KMS-11 (cell line): ENCODE measurements around the gene FYCO1.

Experiments
- H2AFZ ChIP-seq: fragments of 200-600 bp; sonication (generic); 2 replicates; pipeline ENCODE4 v1.6.1; 2016; ENCODE audit warnings: antibody characterized with exemption, mixed run types, low read depth
- H3K27ac ChIP-seq: fragments of 200-600 bp; sonication (generic); 2 replicates; pipeline ENCODE4 v1.6.1; 2016; ENCODE audit warnings: mild to moderate bottlenecking, mixed run types
- H3K27me3 ChIP-seq: fragments of 200-600 bp; sonication (generic); 2 replicates; pipeline ENCODE4 v1.6.1; 2017; ENCODE audit warnings: mild to moderate bottlenecking, low read depth, mixed run types, moderate library complexity; ENCODE audit not compliant: insufficient read depth
- H3K36me3 ChIP-seq: fragments of 200-600 bp; sonication (generic); 2 replicates; pipeline ENCODE4 v1.6.1; 2017; ENCODE audit warnings: mild to moderate bottlenecking, mixed run types; ENCODE audit not compliant: insufficient read depth
- H3K4me1 ChIP-seq: fragments of 200-600 bp; sonication (generic); 2 replicates; pipeline ENCODE4 v1.6.1; 2016; ENCODE audit warnings: mild to moderate bottlenecking, low read depth, mixed run types; ENCODE audit not compliant: poor library complexity, severe bottlenecking
- H3K4me2 ChIP-seq: fragments of 200-600 bp; sonication (generic); 2 replicates; pipeline ENCODE4 v1.7.0; 2016; ENCODE audit warnings: mild to moderate bottlenecking, mixed run types
- H3K4me3 ChIP-seq: fragments of 200-600 bp; sonication (generic); IDR thresholded peaks from 2 replicates; pipeline ENCODE4 v1.6.1; 2017; ENCODE audit warnings: low read depth, low read length, mixed read lengths; ENCODE audit not compliant: insufficient read depth
- H3K79me2 ChIP-seq: fragments of 200-600 bp; sonication (generic); 2 replicates; pipeline ENCODE4 v1.6.1; 2016; ENCODE audit warnings: low read depth, mixed run types; ENCODE audit not compliant: insufficient read depth
- H3K9ac ChIP-seq: fragments of 200-600 bp; sonication (generic); 2 replicates; pipeline ENCODE4 v1.6.1; 2016; ENCODE audit warnings: mild to moderate bottlenecking, mixed run types
- H4K20me1 ChIP-seq: fragments of 200-600 bp; sonication (generic); 2 replicates; pipeline ENCODE4 v1.6.1; 2016; ENCODE audit warnings: mild to moderate bottlenecking, mixed run types; ENCODE audit not compliant: insufficient read depth
- CTCF ChIP-seq: fragments of 200-600 bp; sonication (generic); conservative IDR thresholded peaks from 2 replicates; pipeline ENCODE4 v1.6.1; 2017; ENCODE audit warnings: low read depth, mild to moderate bottlenecking, antibody characterized with exemption, low read length, moderate library complexity, mixed read lengths

Gene FYCO1

DNA sequence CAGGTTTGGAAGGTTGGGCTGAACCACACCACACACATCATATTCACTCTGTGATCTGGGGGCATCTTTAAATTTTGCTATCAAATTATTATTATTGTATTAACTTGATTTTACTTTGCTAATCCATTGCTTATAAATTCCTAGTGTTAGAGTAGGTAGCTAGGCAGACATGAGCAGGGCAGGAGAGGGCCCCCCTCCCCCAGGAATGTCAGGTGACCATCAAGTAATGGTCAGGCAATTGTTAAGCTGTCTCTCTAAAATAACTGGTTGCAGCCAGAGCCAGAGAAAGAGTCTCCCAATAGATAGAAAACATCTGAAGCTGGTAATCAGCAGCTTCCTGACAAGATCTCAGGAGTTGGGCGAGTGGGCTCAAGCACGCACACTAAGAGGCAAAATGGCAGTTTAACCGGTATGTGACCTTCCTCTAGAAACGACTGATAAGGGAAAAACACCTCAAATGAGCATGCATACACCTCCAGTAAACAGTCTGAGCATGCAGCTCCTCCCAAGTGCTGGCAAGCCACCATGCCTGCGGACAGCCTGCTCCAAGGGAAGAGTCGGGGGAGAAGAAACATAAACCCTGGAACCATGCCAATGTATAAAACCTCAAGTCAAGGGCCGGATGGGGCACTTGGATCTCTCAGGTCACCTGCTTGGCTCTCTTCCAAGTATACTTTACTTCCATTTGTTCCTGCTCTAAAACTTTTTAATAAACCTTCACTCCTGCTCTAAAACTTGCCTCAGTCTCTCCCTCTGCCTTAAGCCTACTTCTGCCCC is 55.4 kb downstream of the FYCO1 start:
- Histone ChIP-seq H3K36me3 (no peaks in the 10 kb centered on the region), H3K9ac (no peak overlapping the region), H4K20me1 (no peaks in the 10 kb centered on the region), H3K79me2 (no peaks in the 10 kb centered on the region), H3K27me3 (no peaks in the 10 kb centered on the region), H3K4me2 (no peak overlapping the region), H2AFZ (no peak overlapping the region), H3K4me3 (no peak overlapping the region), H3K27ac (no peak overlapping the region), H3K4me1 (peaks cover 13% of the 10 kb centered on the region)
- TF ChIP-seq CTCF = no peak

- Histone ChIP-seq H3K27ac (no peak overlapping the region), H4K20me1 (no peaks in the 10 kb centered on the region), H2AFZ (no peak overlapping the region), H3K4me1 (peaks cover 13% of the 10 kb centered on the region), H3K36me3 (no peaks in the 10 kb centered on the region), H3K9ac (no peak overlapping the region), H3K4me2 (peak overlapping the region; percentile 29; the same call in 1 of the 2 replicates), H3K27me3 (no peaks in the 10 kb centered on the region), H3K4me3 (no peak overlapping the region), H3K79me2 (no peaks in the 10 kb centered on the region)
- no peak for TF ChIP-seq CTCF
Observed at GRCh38 chr3:45939341-45939771, 56.3 kb downstream of the FYCO1 start.

DNA sequence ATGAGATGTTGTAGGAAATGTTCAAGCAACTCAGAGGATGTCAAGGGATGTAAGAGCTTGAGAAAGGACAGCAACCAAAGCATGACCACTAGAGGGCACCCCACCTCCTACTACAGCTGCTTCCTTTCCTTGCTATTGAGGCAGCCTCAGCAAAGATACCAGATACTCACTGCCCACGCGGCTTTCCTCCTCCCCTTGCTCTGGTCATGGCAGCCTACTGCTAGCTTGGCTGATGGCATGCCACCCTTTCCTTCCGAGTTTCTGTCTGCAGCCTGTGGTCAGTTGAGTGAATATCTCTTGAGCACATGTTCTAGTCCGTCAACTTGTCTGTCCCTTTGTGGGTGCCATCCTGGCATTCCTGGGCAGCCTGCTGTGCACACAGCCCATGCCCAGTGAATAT is 56.8 kb downstream of the FYCO1 start:
- Histone ChIP-seq H3K27me3 (no peaks in the 10 kb centered on the region), H3K36me3 (no peaks in the 10 kb centered on the region), H3K27ac (no peak overlapping the region), H3K4me2 (peak overlapping the region; percentile 29; the same call in 1 of the 2 replicates), H3K4me1 (peaks cover 13% of the 10 kb centered on the region), H3K4me3 (no peak overlapping the region), H4K20me1 (no peaks in the 10 kb centered on the region), H3K79me2 (no peaks in the 10 kb centered on the region), H3K9ac (no peak overlapping the region), H2AFZ (no peak overlapping the region)
- peak; percentile 72 for TF ChIP-seq CTCF

GRCh38 chr3:45938043-45938435 is 57.6 kb downstream of the FYCO1 start:
- no peaks in the 10 kb centered on the region for H3K36me3 ChIP-seq
- no peak for TF ChIP-seq CTCF

More at GRCh38 chr3:45938043-45938435, 57.6 kb downstream of the FYCO1 start:
- Histone ChIP-seq H3K79me2 (no peaks in the 10 kb centered on the region), H3K4me1 (peaks cover 13% of the 10 kb centered on the region), H3K27me3 (no peaks in the 10 kb centered on the region), H3K4me2 (no peak overlapping the region), H2AFZ (no peak overlapping the region), H3K9ac (no peak overlapping the region), H3K27ac (no peak overlapping the region), H4K20me1 (no peaks in the 10 kb centered on the region), H3K4me3 (no peak overlapping the region)
